HG03378 (cell line): ENCODE results near the gene ANKFY1.
"Not testable (repeated sequence)": the region's sequence is repeated elsewhere in the genome, so short reads cannot be mapped to it uniquely, and the experiment has no call there.

ENCODE experiments used
- ATAC-seq: cut with Tn5 transposase; IDR thresholded peaks from one replicate; pipeline ENCODE4 v1.9.1; 2021; ENCODE audit warnings: mild to moderate bottlenecking, moderate library complexity; ENCODE audit not compliant: unreplicated experiment

Gene ANKFY1

DNA sequence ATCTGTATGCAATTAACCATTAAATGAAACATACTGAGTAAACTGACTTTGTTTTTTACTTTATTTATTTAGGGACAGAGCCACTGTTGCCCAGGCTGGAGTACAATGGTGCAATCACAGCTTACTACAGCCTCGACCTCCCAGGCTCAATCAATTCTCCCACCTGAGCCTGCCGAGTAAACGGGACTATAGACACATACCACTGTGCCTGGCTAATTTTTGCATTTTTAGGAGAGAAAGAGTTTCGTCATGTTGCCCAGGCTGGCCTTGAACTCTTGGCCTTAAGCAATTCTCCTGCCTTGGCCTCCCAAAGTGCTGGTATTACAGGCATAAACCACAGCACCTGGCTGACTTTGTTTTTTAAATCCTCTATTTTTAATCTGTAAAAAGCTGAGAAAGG lies 42.6 kb downstream of the ANKFY1 start:
- ATAC-seq: no peak

DNA sequence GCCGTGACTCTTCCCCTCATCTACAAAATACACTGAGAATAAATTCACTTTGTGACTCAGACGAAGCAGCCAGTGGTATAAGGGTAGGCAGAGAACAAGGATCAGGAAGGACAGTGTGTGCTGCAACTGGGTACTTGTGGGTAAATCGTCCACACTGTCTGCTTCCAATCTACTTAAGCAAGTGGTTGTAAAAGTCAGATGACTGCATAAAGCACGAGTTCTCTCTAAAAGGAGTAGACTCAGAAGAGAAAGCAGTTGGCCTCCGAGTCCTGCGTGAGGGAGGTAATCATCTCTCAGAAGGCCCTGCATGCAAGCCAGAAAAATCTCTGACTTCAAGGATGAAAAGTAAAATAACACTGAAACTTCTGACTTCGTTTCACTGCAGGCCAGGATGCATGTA lies 43.1 kb downstream of the ANKFY1 start:
- no peak for ATAC-seq

DNA sequence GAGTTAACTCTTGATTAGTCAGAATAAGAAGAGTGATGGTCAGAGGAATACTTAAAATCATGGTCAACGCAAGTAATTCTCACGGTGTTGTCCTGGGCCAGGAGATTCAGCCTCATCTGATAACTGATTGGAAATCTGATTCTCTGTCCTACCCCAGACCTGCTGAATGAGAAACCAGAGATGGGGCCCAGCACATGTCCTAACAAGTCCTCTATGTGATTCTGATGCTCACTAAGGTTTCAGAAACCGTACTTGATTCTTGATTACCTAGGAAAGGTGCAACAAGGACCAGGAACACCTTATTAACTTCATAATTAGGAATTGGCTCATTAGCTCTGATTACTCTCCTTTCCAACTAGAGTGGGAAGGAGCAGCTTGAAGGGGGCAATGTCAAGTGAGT lies 44.5 kb downstream of the ANKFY1 start:
- ATAC-seq: no peak

DNA sequence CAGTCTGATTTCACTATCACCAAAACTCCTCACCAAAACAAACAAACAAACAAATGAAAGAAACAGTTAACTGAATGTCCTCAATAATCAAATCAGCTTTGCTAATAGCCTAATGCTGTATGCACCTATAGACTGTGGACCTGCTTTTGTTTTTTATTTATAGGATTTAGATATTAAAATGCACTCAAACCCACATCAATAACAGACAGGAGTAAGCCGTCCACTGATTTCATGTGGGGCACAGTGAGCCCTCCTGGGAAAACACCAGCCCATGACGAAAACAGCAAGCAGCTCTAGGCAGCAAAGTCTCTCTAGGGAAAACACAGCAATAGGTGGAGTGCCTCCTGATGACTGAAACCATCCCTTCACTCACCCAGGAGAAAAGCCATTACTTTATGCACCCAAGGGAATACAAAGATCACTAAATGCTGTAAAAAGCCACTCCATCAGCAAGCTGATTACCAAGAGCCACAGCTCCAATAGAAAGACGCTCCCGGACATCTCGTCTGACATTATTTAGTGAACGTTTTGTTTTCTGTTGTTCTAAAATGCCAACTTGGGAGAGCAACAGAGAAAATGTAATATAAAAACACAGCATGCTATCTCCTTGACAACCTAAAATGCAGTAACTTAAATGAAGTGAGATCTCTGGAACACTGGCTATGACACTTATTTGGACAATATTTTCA lies 47.8 kb downstream of the ANKFY1 start:
- no peak for ATAC-seq

DNA sequence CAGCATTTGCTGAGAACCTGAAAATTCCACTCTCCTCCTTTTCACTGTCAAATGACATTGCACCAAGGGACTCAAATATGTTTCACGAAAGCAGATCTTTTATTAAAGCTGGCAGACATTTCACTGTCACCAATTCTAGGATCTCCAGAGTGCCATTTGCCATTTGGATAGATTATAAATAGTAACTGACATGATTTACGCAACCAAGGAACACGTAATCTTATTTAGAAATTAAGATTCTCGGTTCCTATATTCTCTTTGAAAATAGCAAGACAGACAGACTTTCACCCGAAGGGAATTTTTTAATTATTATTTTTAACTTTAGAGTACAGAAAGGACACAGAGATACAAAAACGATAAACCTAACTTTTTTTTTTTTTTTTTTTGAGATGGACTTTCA lies 49.6 kb downstream of the ANKFY1 start:
- no peak for ATAC-seq

DNA sequence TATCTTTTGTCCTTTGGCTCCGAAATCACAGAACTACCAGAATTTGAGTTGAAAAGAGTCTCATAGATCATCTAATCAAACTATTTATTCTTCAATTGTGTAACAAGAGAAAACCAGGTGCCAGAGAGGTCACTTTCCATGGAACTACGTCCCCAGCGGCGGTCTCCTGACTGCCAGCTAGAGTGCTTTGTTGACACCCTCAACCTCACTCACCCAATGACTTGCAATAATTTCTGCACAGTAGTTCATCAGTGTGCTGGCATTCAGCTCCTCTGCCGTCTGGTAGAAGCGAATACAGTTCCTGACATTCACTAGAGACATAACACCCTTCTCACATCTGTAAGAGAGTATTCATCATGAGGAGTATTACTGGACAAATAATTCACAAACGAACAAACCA lies 54.2 kb downstream of the ANKFY1 start:
- ATAC-seq: no peak

DNA sequence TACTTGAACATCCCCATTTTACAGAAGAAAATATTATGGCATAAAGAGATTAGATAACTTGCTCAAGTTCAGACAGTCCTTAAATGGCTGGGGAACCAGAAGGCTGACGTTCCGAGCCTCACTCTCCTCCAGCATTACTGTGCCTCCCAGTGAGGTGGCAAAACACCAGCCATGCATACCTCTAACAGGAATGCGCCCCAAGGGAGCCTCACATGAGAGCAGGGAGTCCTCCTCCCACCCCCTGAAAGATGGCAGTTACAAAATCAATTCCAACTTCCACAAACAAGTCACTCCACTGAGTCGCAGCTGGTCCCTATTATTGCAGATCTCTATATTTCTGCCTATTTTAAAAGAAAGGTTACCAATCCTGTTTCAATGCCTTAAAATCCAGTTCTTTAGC lies 55.5 kb downstream of the ANKFY1 start:
- no peak for ATAC-seq

DNA sequence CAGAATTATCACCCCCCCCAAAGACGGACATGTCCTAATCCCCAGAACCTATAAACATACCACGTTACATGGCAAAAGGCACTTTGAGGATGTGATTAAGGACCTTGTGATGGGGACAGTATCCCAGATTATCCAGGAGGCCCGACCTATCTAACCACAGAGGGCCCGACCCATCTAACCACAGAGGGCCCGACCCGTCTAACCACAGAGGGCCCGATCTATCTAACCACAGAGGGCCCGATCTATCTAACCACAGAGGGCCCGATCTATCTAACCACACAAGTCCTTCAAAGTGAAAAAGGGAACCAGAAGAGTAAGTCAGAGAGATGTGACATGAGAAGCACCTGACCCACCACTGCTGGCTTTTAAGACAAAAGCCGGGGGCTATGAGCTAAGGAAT lies 56.8 kb downstream of the ANKFY1 start:
- no peak for ATAC-seq

DNA sequence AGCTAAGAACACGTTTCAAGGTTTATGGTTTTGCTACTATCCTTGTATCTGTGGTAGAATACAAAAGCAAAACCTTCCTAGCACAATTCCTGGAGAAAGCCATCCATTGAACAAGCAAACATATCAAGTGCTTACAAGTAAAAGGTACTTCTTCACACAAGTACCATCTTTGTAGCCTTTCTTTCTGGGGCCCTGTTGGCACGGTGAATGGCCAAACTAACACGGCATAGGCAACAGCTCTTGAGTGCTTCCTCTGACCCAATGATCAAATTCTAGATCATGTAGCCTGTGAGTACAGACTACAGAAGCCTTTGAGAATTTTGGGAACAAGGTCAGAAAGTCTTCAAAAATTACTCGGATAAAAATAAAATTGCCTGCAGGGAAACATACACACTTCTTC lies 57.9 kb downstream of the ANKFY1 start:
- ATAC-seq: no peak

DNA sequence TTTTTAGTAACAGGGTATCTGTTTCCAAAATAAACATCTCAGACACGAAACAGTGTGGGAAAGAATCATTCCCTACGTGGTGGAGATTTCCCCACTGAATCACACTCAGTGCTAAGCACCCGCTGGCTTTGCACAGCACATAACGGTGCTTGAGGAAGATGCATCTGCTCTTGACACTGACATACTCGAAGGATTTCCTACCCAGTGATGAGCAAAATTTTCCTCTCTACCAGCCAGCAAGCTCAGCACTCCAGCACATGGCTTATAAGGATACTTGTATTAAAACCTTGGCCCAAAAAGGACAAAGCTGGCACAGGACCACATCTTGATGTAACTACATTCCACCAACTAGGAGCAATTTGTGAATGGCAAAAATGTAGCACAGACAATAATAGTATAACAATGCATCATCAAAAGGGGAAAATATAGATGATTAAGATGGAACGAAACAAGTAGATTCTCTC lies 59.0 kb downstream of the ANKFY1 start:
- ATAC-seq: no peak

DNA sequence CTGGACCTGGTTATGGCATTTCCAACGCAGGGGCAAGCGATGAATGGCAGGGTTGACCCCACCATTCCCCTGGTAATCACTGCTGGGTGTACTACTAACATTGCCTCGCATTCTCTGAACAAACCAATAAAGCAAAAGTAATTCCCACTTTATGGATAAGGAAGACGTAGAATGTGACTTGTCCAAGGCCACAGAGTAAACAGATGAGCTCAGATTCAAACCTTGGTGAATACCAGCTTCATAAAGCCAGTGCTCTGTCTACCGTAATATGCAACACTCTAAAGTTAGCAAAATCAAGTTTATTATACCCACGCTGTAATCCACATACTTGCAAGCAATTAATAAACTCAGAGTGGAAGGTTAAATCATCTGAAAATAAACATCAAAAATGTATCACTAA lies 59.6 kb downstream of the ANKFY1 start:
- ATAC-seq: no peak

DNA sequence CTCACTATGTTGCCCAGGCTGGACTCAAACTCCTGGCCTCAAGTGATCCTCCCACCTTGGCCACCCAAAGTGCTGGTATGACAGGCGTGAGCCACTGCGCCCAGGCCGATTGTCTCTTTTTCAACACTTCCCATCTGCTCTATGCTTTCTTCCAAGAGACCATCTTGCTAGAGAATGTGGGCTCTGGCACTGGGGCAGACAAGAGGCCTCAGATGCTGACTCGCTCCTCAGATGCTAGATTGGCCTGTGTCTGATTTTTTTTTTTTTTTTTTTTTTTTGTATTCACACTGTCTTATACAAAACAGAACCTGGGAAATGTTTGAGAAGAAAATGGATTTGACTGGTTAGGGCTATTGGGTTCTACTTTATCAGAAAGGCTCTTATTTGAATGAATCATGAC lies 62.6 kb downstream of the ANKFY1 start:
- no peak for ATAC-seq

DNA sequence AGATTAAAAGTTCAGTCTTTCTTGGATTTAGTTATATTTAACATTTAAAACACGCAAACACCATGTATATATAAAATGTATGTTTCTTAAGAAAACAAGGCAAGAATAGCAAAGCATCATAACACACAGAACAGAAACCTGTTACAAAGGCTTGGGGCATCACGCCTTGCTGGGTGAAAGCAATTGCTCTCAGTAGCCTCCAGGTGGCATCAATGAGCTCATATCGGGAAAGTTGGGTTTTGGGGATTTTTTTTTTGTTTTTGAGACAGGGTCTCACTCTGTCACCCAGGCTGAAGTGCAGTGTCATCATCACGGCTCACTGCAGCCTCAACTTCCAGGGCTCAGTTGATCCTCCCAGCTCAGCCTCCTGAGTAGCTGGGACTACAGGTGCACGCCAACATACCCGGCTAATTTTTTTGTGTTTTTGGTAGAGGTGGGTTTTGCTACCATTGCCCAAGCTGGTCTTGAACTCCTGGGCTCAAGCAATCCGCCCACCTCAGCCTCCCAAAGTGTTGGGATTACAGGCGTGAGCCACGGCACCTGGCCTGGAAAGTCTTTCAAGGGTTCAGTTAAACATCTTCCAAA lies 63.9 kb downstream of the ANKFY1 start:
- no peak for ATAC-seq

DNA sequence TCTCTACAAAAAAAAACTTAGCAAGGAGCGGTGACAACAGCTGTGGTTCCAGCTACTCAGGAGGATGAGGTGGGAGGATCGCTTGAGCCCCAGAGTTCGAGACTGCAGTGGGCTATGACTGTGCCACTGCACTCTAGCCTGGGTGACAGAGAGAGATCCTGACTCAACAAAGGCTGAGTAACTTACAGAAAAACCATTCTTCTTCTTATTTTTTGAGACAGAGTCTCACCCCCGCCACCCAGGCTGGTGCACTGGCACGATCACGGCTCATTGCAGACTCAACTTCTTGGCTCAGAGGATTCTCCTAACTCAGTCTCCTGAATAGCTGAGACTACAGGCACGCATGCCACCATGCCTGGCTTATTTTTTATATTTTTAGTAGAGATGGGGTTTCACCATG lies 64.8 kb downstream of the ANKFY1 start:
- no peak for ATAC-seq

DNA sequence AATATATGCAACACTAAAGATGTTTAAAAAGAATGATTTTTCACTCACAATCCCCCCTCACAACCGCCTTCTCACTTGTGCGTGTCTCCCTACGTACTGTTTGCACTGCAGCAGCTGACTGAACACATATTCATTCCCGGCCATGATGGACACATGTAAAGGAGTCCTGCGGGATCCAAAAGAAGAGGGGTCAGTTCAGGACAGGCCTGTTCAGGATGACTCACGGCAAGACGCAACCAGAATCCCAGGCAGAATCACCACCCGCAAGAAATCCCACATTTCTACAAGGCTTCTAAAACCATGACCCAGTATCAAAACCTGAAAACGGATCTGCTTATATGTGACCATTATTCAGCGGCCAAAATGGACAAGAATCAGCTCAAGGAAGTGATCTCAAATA lies 68.5 kb downstream of the ANKFY1 start:
- no peak for ATAC-seq

DNA sequence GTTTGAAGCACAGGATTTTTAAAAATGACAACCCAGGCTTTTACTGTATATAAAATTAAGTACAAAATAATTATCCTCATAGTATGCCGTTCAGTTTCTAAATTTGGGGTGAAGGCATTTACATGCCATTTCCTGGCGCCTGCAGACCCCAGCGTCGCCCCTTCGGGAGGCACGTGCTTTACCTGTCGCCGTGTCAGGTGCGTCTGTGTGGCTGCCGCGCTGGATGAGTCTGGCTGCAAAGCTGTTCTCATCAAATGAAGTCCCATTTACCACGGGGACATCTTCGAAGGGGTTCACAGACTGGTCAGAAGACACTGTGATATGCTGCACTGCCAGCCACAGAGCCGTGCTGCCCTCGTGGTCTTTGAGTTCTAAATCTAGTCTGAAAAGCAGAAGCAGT lies 69.0 kb downstream of the ANKFY1 start:
- no peak for ATAC-seq

DNA sequence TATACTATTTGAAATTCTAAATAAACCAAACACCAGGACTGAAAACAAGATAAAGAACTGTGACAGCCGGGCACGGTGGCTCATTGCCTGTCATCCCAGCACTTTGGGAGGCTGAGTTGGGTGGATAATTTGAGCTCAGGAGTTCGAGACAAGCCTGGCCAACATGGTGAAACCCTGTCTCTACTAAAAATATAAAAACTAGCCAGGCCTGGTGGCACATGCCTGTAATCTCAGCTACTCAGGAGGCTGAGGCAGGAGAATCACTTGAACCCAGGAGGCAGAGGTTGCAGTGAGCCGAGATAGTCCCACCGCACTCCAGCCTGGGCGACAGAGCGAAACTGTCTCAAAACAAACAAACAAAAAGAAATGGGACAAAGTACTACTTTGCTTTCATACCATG lies 73.0 kb downstream of the ANKFY1 start:
- not testable (repeated sequence) for ATAC-seq

DNA sequence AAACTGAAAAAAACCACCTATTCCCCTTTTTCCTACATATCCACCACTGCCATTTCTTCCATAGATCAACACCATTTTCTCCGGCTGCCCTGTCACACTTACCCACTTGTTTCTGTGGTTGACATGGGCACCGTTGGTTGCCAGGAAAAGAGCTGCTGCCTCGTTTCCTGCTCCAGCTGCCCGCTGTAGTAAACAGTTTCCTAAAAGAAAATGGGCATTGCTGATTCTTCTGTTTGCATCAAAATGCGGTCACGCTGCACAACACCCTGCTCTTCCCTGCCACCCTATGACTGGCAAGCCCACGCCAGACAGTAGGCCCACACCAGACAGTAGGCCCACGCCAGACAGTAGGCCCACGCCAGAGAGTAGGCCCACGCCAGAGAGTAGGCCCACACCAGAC lies 74.5 kb downstream of the ANKFY1 start:
- ATAC-seq: no peak

DNA sequence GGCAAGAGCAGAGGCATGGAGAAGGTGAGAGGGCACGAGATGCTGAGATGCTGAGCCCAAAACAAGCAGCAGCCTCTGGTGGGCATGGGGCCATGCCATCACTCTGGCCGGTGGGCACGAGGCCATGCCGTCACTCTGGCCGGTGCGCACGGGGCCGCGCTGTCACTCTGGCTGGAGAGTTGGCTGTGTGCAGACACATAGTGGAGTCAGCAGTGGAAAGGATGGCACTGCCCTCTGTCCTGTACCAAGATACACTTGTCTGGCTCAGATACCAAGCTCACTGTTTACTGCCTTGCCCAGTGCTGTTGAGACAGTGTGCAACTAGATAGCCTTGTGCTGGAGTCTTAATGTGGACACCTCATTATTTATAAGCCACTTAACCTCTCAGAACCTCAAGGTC lies 75.7 kb downstream of the ANKFY1 start:
- ATAC-seq: no peak

DNA sequence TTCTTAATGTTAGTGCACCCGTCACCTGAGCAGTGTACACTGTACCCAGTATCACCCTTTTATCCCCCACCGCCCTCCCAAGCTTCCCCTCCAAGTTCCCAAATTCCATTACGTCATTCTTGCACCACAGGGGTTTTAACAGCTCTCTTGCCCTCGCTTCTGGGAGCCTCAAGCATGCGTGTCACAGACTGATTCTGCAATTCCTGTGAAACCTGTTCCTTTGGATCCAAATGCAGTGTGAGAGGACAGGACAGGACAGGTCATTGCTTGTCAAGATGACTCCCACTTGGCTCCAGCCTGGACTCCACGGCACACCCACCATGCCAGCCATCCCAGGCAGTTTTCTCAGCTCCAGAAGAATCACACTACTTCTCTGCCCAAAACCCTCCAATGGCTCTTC lies 76.7 kb downstream of the ANKFY1 start:
- ATAC-seq: no peak

DNA sequence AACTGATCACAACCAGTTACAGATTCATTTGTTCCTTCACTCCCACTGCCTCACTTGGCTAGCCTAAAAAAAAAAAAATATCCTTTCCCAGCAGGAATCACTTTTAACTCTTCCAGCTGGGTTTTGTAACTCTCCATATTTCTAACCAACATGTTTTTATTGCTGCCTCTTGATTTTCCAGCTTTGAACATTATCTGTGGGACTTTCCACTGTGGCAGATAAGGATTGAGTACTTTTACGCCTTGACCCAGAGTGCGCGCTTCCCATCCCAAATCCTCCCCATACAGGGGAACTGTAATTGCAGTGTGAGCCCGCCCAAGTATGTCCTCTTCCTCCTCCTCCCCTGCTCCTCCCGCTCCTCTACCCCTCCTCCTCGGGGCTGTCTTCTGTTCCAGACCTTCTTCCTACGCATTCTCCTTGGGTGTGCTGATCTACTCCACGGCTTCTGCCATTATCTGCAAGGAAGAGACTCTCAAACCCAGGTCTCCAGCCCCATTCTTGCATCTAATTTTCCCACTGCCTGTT lies 77.4 kb downstream of the ANKFY1 start:
- no peak for ATAC-seq

DNA sequence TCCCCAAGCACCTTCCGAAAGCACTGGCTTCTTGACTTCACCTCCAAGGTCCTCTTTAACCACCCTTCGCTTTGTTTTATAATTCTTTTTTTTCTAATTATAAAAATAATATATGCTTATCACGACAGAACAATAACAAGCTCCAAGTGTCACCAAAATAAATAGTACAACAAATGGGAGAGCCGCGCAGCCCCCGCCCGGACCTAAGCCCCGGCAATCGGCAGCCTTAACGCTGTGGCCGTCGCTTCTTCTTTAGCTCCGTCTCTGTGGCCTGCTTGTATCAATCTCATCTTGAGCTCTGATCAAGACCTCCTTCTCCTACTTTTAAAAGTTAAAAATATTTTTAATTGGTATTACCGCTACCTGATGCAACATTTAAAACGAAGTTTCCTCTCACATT lies 78.1 kb downstream of the ANKFY1 start:
- ATAC-seq: no peak

DNA sequence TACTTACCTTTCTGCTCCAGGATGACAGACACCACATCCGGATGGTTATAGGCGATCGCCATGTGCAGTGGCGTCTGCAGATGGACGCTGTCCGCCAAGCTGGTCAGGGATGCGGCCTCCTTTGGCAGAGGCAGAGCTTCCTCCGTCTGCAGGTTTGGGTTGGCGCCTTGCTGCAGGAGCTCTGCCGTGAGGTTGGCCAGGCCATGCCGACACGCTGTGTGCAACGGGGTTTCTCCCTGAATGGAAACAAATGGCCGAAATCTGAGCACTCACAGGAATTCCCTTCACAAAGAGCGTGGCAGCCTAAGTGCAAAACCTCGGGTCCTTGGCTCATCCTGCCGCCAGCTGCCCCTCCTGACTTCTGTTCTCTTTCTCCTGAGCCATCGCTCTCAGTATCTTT lies 79.0 kb downstream of the ANKFY1 start:
- ATAC-seq: no peak
